Adrenal gland (tissue), 5 donors: Measurements from ENCODE around the gene SLC6A1.

ENCODE experiments used
- POLR2A ChIP-seq, 2 donors: fragments of 450-650 bp; IDR thresholded peaks; one replicate each; pipeline ENCODE4 v1.6.1; 2017; ENCODE audit warnings: antibody characterized with exemption in 2 of 2, mild to moderate bottlenecking in 2 of 2, moderate library complexity in 1 of 2
- TF ChIP-seq, protein P1 (sequence below), 6 experiments: fragments of 450-650 bp in 4 of 6; fragments of 200-600 bp in 2 of 6; sonication (generic) in 1 of 6; IDR thresholded peaks; 1 replicate in 5 of 6; 2 replicates in 1 of 6; pipeline versions ENCODE4 v1.5.1 to v1.8.0; 2016 to 2021; ENCODE audit warnings: antibody characterized with exemption in 6 of 6, mild to moderate bottlenecking in 2 of 6, moderate library complexity in 1 of 6
- donor health status: DM: no; HTN: no; CAD: no.

DNA sequence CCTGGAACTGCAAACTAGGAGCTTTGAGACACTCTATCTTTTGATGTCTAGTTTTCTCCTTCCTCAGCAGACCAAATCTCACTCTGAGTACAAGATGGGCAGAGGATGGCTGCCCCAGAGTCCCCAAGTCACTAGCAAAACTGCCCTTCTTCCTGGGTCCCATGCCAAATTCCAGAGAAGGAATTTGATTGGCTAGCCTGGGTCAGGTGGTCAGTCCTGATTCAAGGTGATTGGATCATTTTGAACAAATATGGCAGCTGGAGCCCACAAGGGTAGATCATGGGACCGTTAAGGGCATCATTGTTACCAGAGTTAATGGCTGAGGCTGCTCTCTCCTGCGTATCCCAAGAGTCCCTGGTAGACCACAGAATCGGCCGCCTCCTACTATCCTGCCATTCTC, 21.7 kb downstream of the SLC6A1 start:
- TF ChIP-seq, protein P1, sequence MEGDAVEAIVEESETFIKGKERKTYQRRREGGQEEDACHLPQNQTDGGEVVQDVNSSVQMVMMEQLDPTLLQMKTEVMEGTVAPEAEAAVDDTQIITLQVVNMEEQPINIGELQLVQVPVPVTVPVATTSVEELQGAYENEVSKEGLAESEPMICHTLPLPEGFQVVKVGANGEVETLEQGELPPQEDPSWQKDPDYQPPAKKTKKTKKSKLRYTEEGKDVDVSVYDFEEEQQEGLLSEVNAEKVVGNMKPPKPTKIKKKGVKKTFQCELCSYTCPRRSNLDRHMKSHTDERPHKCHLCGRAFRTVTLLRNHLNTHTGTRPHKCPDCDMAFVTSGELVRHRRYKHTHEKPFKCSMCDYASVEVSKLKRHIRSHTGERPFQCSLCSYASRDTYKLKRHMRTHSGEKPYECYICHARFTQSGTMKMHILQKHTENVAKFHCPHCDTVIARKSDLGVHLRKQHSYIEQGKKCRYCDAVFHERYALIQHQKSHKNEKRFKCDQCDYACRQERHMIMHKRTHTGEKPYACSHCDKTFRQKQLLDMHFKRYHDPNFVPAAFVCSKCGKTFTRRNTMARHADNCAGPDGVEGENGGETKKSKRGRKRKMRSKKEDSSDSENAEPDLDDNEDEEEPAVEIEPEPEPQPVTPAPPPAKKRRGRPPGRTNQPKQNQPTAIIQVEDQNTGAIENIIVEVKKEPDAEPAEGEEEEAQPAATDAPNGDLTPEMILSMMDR (IDR thresholded peaks at IDR 0.05): no peak
- TF ChIP-seq POLR2A (IDR thresholded peaks at IDR 0.05): no peak
